Adrenal gland (tissue), 5 donors: Measurements from ENCODE around the gene NRXN3.

Experiments
- CTCF ChIP-seq, 6 experiments: fragments of 450-650 bp in 4 of 6; fragments of 200-600 bp in 2 of 6; sonication (generic) in 1 of 6; IDR thresholded peaks; 1 replicate in 5 of 6; 2 replicates in 1 of 6; pipeline versions ENCODE4 v1.5.1 to v1.8.0; 2016 to 2021; ENCODE audit warnings: antibody characterized with exemption in 6 of 6, mild to moderate bottlenecking in 2 of 6, moderate library complexity in 1 of 6
- POLR2A ChIP-seq, 2 donors: fragments of 450-650 bp; IDR thresholded peaks; one replicate each; pipeline ENCODE4 v1.6.1; 2017; ENCODE audit warnings: antibody characterized with exemption in 2 of 2, mild to moderate bottlenecking in 2 of 2, moderate library complexity in 1 of 2
- donor health status: DM: no; HTN: no; CAD: no.

DNA sequence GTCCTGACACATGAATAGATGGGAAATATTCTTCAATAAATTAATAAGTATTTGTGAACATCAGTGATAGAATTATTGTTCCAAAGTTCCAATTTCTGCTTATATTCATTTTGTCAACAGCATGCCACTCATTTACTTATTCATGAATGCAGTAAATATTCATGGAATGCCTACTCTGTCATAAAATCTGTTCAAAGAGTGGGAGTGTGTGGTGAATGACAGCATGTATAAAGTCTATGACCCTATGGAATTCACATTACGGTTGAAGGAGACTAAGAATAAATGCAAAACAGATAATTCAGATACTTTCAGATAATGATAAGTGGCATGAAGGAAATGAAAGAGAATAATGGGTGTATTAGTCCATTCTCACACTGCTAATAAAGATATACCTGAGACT, 494.7 kb downstream of the NRXN3 start:
- no peak for TF ChIP-seq CTCF (IDR thresholded peaks at IDR 0.05)
- no peak for TF ChIP-seq POLR2A (IDR thresholded peaks at IDR 0.05)
